Measurements from ENCODE around the gene ATP8A1.

The ATP8A1 gene

DNA sequence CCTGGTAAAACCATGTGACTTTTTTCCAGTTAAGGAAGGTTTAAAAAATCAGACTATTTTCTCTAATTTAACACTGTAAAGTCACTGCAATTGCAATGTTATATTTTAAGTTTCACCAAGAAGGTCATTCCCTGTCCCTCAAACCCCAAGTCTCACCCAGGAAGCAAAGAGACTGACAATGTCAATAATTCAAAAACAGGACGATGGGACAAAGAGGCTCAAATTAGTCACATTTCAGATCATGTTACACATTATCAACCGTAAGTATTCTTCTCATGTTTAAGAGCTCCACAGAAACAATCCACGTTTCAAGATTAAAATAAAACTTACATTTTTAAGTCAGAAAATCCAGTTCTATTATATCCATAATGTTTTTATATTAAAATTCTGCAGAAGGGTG lies 246.5 kb downstream of the ATP8A1 start:
- Histone ChIP-seq H4K20me1 (ENCODE audit: insufficient read depth, low read length) (no peaks in the 10 kb centered on the region), H3K4me1 (ENCODE audit: insufficient read depth, low read length) (no peaks in the 10 kb centered on the region), H3K9ac (ENCODE audit: low read depth, low read length) (no peak overlapping the region), H3K27me3 (ENCODE audit: insufficient read depth, low read length, poor library complexity) (no peaks in the 10 kb centered on the region), H3K79me2 (ENCODE audit: insufficient read depth, low read length) (no peaks in the 10 kb centered on the region), H3K36me3 (ENCODE audit: insufficient read depth, low read length) (no peaks in the 10 kb centered on the region), H3K4me3 (ENCODE audit: low read depth in 1 of 2, low read length in 2 of 2) (no peak overlapping the region), H2AFZ (ENCODE audit: low read depth, low read length) (no peak overlapping the region), H3K9me3 (ENCODE audit: insufficient read depth, low read length, severe bottlenecking) (no peaks in the 10 kb centered on the region), H3K4me2 (ENCODE audit: insufficient read depth, low read length) (no peak overlapping the region), H3K27ac (ENCODE audit: low read length) (no peak overlapping the region)
- ATAC-seq (ENCODE audit: insufficient read depth, low read depth) (no peak), DNase-seq (no peak)
- TF ChIP-seq EZH2 (IDR thresholded peaks at IDR 0.05; ENCODE audit: borderline replicate concordance, low read depth, low read length, severe bottlenecking): no peak
- no peak for TF ChIP-seq CTCF (IDR thresholded peaks at IDR 0.05; ENCODE audit: borderline replicate concordance, extremely low read depth, low read length, poor library complexity, severe bottlenecking)

DNA sequence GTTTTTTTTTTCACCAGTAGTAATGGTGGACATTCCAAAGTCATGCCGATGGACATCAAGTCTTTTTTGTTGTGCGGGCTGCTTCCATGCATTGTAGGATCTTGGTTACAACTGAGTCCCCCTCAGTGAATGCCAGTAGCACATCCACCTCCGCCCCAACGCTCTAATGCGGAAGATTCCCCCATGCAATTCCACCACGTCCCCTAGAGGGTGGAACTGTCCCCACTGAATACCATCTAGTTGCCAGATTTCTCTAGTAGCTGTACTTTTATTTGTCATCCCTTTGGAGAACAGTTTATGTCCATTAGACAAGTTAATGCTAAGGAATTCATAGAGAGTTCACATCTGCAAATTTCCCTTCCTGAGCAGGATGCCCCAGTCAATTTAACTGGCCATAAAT lies 252.9 kb downstream of the ATP8A1 start:
- Histone ChIP-seq H3K79me2 (ENCODE audit: insufficient read depth, low read length) (no peaks in the 10 kb centered on the region), H3K4me1 (ENCODE audit: insufficient read depth, low read length) (no peaks in the 10 kb centered on the region), H2AFZ (ENCODE audit: low read depth, low read length) (no peak overlapping the region), H3K9ac (ENCODE audit: low read depth, low read length) (no peak overlapping the region), H3K9me3 (ENCODE audit: insufficient read depth, low read length, severe bottlenecking) (no peaks in the 10 kb centered on the region), H3K27ac (ENCODE audit: low read length) (no peak overlapping the region), H3K36me3 (ENCODE audit: insufficient read depth, low read length) (no peaks in the 10 kb centered on the region), H3K4me2 (ENCODE audit: insufficient read depth, low read length) (no peak overlapping the region), H4K20me1 (ENCODE audit: insufficient read depth, low read length) (no peaks in the 10 kb centered on the region), H3K27me3 (ENCODE audit: insufficient read depth, low read length, poor library complexity) (no peaks in the 10 kb centered on the region), H3K4me3 (ENCODE audit: low read depth in 1 of 2, low read length in 2 of 2) (no peak overlapping the region)
- DNase-seq (no peak), ATAC-seq (ENCODE audit: insufficient read depth, low read depth) (no peak)
- TF ChIP-seq EZH2 (IDR thresholded peaks at IDR 0.05; ENCODE audit: borderline replicate concordance, low read depth, low read length, severe bottlenecking) (no peak), CTCF (IDR thresholded peaks at IDR 0.05; ENCODE audit: borderline replicate concordance, extremely low read depth, low read length, poor library complexity, severe bottlenecking) (no peak)

GRCh38 chr4:42401171-42401570 lies 255.7 kb downstream of the ATP8A1 start:
- ATAC-seq (ENCODE audit: insufficient read depth, low read depth): no peak
- Histone ChIP-seq H3K4me1 (ENCODE audit: insufficient read depth, low read length) (no peaks in the 10 kb centered on the region), H3K79me2 (ENCODE audit: insufficient read depth, low read length) (no peaks in the 10 kb centered on the region), H3K9me3 (ENCODE audit: insufficient read depth, low read length, severe bottlenecking) (no peaks in the 10 kb centered on the region), H3K27ac (ENCODE audit: low read length) (no peak overlapping the region), H3K4me3 (ENCODE audit: low read depth in 1 of 2, low read length in 2 of 2) (no peak overlapping the region), H3K4me2 (ENCODE audit: insufficient read depth, low read length) (no peak overlapping the region), H3K9ac (ENCODE audit: low read depth, low read length) (no peak overlapping the region), H3K27me3 (ENCODE audit: insufficient read depth, low read length, poor library complexity) (no peaks in the 10 kb centered on the region), H2AFZ (ENCODE audit: low read depth, low read length) (no peak overlapping the region), H3K36me3 (ENCODE audit: insufficient read depth, low read length) (no peaks in the 10 kb centered on the region), H4K20me1 (ENCODE audit: insufficient read depth, low read length) (no peaks in the 10 kb centered on the region)
- DNase-seq: no peak
- no peak for TF ChIP-seq EZH2 (IDR thresholded peaks at IDR 0.05; ENCODE audit: borderline replicate concordance, low read depth, low read length, severe bottlenecking)
- no peak for TF ChIP-seq CTCF (IDR thresholded peaks at IDR 0.05; ENCODE audit: borderline replicate concordance, extremely low read depth, low read length, poor library complexity, severe bottlenecking)

GRCh38 chr4:42399393-42399792 lies 257.5 kb downstream of the ATP8A1 start:
- ATAC-seq (ENCODE audit: insufficient read depth, low read depth): no peak
- Histone ChIP-seq H4K20me1 (ENCODE audit: insufficient read depth, low read length) (no peaks in the 10 kb centered on the region), H3K4me3 (ENCODE audit: low read depth in 1 of 2, low read length in 2 of 2) (no peak overlapping the region), H3K4me2 (ENCODE audit: insufficient read depth, low read length) (no peak overlapping the region), H3K36me3 (ENCODE audit: insufficient read depth, low read length) (no peaks in the 10 kb centered on the region), H3K4me1 (ENCODE audit: insufficient read depth, low read length) (no peaks in the 10 kb centered on the region), H3K79me2 (ENCODE audit: insufficient read depth, low read length) (no peaks in the 10 kb centered on the region), H3K9me3 (ENCODE audit: insufficient read depth, low read length, severe bottlenecking) (no peaks in the 10 kb centered on the region), H3K27me3 (ENCODE audit: insufficient read depth, low read length, poor library complexity) (no peaks in the 10 kb centered on the region), H3K27ac (ENCODE audit: low read length) (no peak overlapping the region), H3K9ac (ENCODE audit: low read depth, low read length) (no peak overlapping the region), H2AFZ (ENCODE audit: low read depth, low read length) (no peak overlapping the region)
- no peak for DNase-seq
- TF ChIP-seq EZH2 (IDR thresholded peaks at IDR 0.05; ENCODE audit: borderline replicate concordance, low read depth, low read length, severe bottlenecking): no peak
- no peak for TF ChIP-seq CTCF (IDR thresholded peaks at IDR 0.05; ENCODE audit: borderline replicate concordance, extremely low read depth, low read length, poor library complexity, severe bottlenecking)
